HG02610 (cell line): ENCODE data around the gene LRRFIP1.
"Not testable (repeated sequence)": the region's sequence is repeated elsewhere in the genome, so short reads cannot be mapped to it uniquely, and the experiment has no call there.

Experiments
- ATAC-seq: cut with Tn5 transposase; IDR thresholded peaks from one replicate; pipeline ENCODE4 v1.9.1; 2021; ENCODE audit warnings: mild to moderate bottlenecking, moderate library complexity; ENCODE audit not compliant: unreplicated experiment

The LRRFIP1 gene

GRCh38 chr2:237627441-237628246 is at the start of gene LRRFIP1:
TSS of gene LRRFIP1 (plus strand) at chr2:237627587. CDS start at chr2:237627645, 58 bp downstream.
- no peak for ATAC-seq

- ATAC-seq = no peak
Measured at GRCh38 chr2:237577956-237578870, 49.2 kb upstream of the LRRFIP1 start.

GRCh38 chr2:237581326-237581725 is 46.1 kb upstream of the LRRFIP1 start:
- no peak for ATAC-seq

- no peak for ATAC-seq
Measured at GRCh38 chr2:237581751-237582746, 45.3 kb upstream of the LRRFIP1 start.

- ATAC-seq = no peak
Measured at GRCh38 chr2:237583385-237584295, 43.7 kb upstream of the LRRFIP1 start.

GRCh38 chr2:237585590-237586221 is 41.7 kb upstream of the LRRFIP1 start:
- ATAC-seq = no peak

- no peak for ATAC-seq
Measured at GRCh38 chr2:237588044-237588696, 39.2 kb upstream of the LRRFIP1 start.

- no peak for ATAC-seq
Measured at GRCh38 chr2:237590272-237591140, 36.9 kb upstream of the LRRFIP1 start, which contains the start of gene RAB17. TSS of gene RAB17 (minus strand) at chr2:237590734. CDS start at chr2:237586154, 4,580 bp downstream.

- no peak for ATAC-seq
Measured at GRCh38 chr2:237591141-237591881, 36.1 kb upstream of the LRRFIP1 start.

- ATAC-seq = no peak
Measured at GRCh38 chr2:237592425-237592980, 34.9 kb upstream of the LRRFIP1 start.

GRCh38 chr2:237593036-237593435 is 34.4 kb upstream of the LRRFIP1 start:
- no peak for ATAC-seq

GRCh38 chr2:237593596-237594320 is 33.6 kb upstream of the LRRFIP1 start:
- no peak for ATAC-seq

GRCh38 chr2:237594514-237594871 is 32.9 kb upstream of the LRRFIP1 start:
- no peak for ATAC-seq

GRCh38 chr2:237595829-237596519 is 31.4 kb upstream of the LRRFIP1 start:
- not testable (repeated sequence) for ATAC-seq

GRCh38 chr2:237596520-237597195 is 30.7 kb upstream of the LRRFIP1 start:
- no peak for ATAC-seq
